ENCODE measurements around the gene IL1R2.
"Not testable (repeated sequence)": the region's sequence is repeated elsewhere in the genome, so short reads cannot be mapped to it uniquely, and the experiment has no call there.

IL1R2 gene

GRCh38 chr2:102058293-102058833 lies 66.6 kb downstream of the IL1R2 start:
- in situ Hi-C loops (cut with MboI; ENCODE audit: low sequenced_read_pairs) = no loop called here

GRCh38 chr2:102059151-102059550 lies 67.4 kb downstream of the IL1R2 start:
- in situ Hi-C loops (cut with MboI; ENCODE audit: low sequenced_read_pairs) = no loop called here

GRCh38 chr2:102060047-102060446 lies 68.3 kb downstream of the IL1R2 start:
- in situ Hi-C loops (cut with MboI; ENCODE audit: low sequenced_read_pairs) = no loop called here

- in situ Hi-C loops (cut with MboI; ENCODE audit: low sequenced_read_pairs) = no loop called here
Observed at GRCh38 chr2:102060792-102061191, 69.0 kb downstream of the IL1R2 start.

- in situ Hi-C loops (cut with MboI; ENCODE audit: low sequenced_read_pairs) = no loop called here
Observed at GRCh38 chr2:102061286-102061699, 69.5 kb downstream of the IL1R2 start.

- in situ Hi-C loops (cut with MboI; ENCODE audit: low sequenced_read_pairs) = no loop called here
Observed at GRCh38 chr2:102061962-102062795, 70.4 kb downstream of the IL1R2 start.

- in situ Hi-C loops (cut with MboI; ENCODE audit: low sequenced_read_pairs) = no loop called here
Observed at GRCh38 chr2:102062802-102063201, 71.0 kb downstream of the IL1R2 start.

GRCh38 chr2:102063487-102063911 lies 71.7 kb downstream of the IL1R2 start:
- in situ Hi-C loops (cut with MboI; ENCODE audit: low sequenced_read_pairs) = no loop called here

- in situ Hi-C loops (cut with MboI; ENCODE audit: low sequenced_read_pairs) = no loop called here
Observed at GRCh38 chr2:102063941-102064678, 72.3 kb downstream of the IL1R2 start.

GRCh38 chr2:102064679-102065674 lies 73.2 kb downstream of the IL1R2 start:
- in situ Hi-C loops (cut with MboI; ENCODE audit: low sequenced_read_pairs) = no loop called here

- in situ Hi-C loops (cut with MboI; ENCODE audit: low sequenced_read_pairs) = no loop called here
Observed at GRCh38 chr2:102065675-102066252, 74.0 kb downstream of the IL1R2 start.

GRCh38 chr2:102066554-102066953 lies 74.8 kb downstream of the IL1R2 start:
- in situ Hi-C loops (cut with MboI; ENCODE audit: low sequenced_read_pairs) = no loop called here

- in situ Hi-C loops (cut with MboI; ENCODE audit: low sequenced_read_pairs) = not testable (repeated sequence)
Observed at GRCh38 chr2:102068126-102068525, 76.4 kb downstream of the IL1R2 start.

GRCh38 chr2:102069311-102069974 lies 77.7 kb downstream of the IL1R2 start:
- in situ Hi-C loops (cut with MboI; ENCODE audit: low sequenced_read_pairs) = no loop called here

GRCh38 chr2:102070058-102070642 lies 78.4 kb downstream of the IL1R2 start:
- in situ Hi-C loops (cut with MboI; ENCODE audit: low sequenced_read_pairs) = no loop called here

GRCh38 chr2:102072741-102073140 lies 81.0 kb downstream of the IL1R2 start:
- in situ Hi-C loops (cut with MboI; ENCODE audit: low sequenced_read_pairs) = no loop called here

GRCh38 chr2:102073168-102073724 lies 81.5 kb downstream of the IL1R2 start:
- in situ Hi-C loops (cut with MboI; ENCODE audit: low sequenced_read_pairs) = no loop called here

GRCh38 chr2:102074152-102074783 lies 82.5 kb downstream of the IL1R2 start:
- in situ Hi-C loops (cut with MboI; ENCODE audit: low sequenced_read_pairs) = no loop called here

GRCh38 chr2:102075479-102075878 lies 83.7 kb downstream of the IL1R2 start:
- in situ Hi-C loops (cut with MboI; ENCODE audit: low sequenced_read_pairs) = no loop called here
